HepG2 (cell line): ENCODE data around the gene TUBA8. TPM values are rescaled to one million over a fixed set of nuclear protein-coding genes. Genes with fewer than 3 reads are reported as not detected.

Experiments
- ATAC-seq: fragments of 200-7000 bp; cut with Tn5 transposase; 3 replicates; pipeline ENCODE4 v1.9.1; 2020; ENCODE audit warnings: mild to moderate bottlenecking, moderate library complexity
- BruUV-seq: library from RNA; stranded (reverse); fragments of 400-500 nt; replicated peaks from 2 replicates; lab custom pipeline; 2021; lab: Mats Ljungman, UMichigan
- CTCF ChIA-PET: fragments of 300-600 bp; formaldehyde crosslinking; extraction: SDS; loops from one replicate; lab custom pipeline; 2021; ENCODE audit warnings: low total read pairs, inconsistent platforms, low intra/inter-chr PET ratio; lab: Yijun Ruan, JAX
- POLR2A ChIA-PET: fragments of 350-600 bp; sonication (Branson Sonifier 250); formaldehyde crosslinking; loops from one replicate; lab custom pipeline; 2020; ENCODE audit warnings: antibody characterized with exemption, inconsistent platforms; lab: Yijun Ruan, JAX
- DNase-seq: peaks from one replicate; pipeline ENCODE4 v3.0.0-alpha.2; 2015; ENCODE audit warnings: low spot score
- FAIRE-seq: peaks from 3 replicates; lab custom pipeline; 2011; peaks lifted over from hg19 to GRCh38; lab: Jason Lieb, UNC
- H2AFZ ChIP-seq: one replicate; pipeline ENCODE4 v1.6.1; 2011; ENCODE audit warnings: low read length, inconsistent platforms
- H3K27ac ChIP-seq: fragments of 300-600 bp; 3 replicates; pipeline ENCODE4 v1.8.0; 2011; ENCODE audit warnings: mixed run types, mild to moderate bottlenecking, mixed read lengths, low read length, inconsistent platforms; ENCODE audit not compliant: insufficient read depth; ENCODE audit errors: extremely low read length
- H3K27me3 ChIP-seq, 2 experiments: fragments of 200-600 bp in 1 of 2; 2 replicates in 1 of 2; 3 replicates in 1 of 2; pipeline versions ENCODE4 v1.6.0 to v1.8.0; 2011; ENCODE audit warnings: low read length in 2 of 2, mild to moderate bottlenecking in 2 of 2, moderate library complexity in 2 of 2, inconsistent platforms in 1 of 2; ENCODE audit not compliant: insufficient read depth in 2 of 2, control insufficient read depth in 1 of 2
- H3K36me3 ChIP-seq, 2 experiments: fragments of 200-600 bp in 1 of 2; replicated peaks in 1 of 2; 2 replicates in 1 of 2; 3 replicates in 1 of 2; pipeline versions ENCODE4 v1.5.1 to v1.8.0; 2011; ENCODE audit warnings: low read length in 2 of 2, inconsistent platforms in 1 of 2; ENCODE audit not compliant: insufficient read depth in 2 of 2, control insufficient read depth in 1 of 2
- H3K4me1 ChIP-seq: 2 replicates; pipeline ENCODE4 v1.5.1; 2012; ENCODE audit warnings: low read length, inconsistent platforms; ENCODE audit not compliant: insufficient read depth
- H3K4me2 ChIP-seq: 2 replicates; pipeline ENCODE4 v1.6.0; 2011; ENCODE audit warnings: low read depth, low read length, inconsistent platforms
- H3K4me3 ChIP-seq, 3 experiments: fragments of 200-600 bp in 1 of 3; sonication (generic), shearing (Covaris generic) in 1 of 3; replicated peaks in 1 of 3; 2 replicates each; pipeline ENCODE4 v1.5.1; 2011 to 2016; ENCODE audit warnings: low read length in 3 of 3, inconsistent platforms in 2 of 3, low read depth in 2 of 3, mild to moderate bottlenecking in 2 of 3, control low read depth in 1 of 3, mixed read lengths in 1 of 3; ENCODE audit not compliant: insufficient read depth in 1 of 3
- H3K79me2 ChIP-seq: one replicate; pipeline ENCODE4 v1.6.1; 2011; ENCODE audit warnings: low read length, inconsistent platforms; ENCODE audit not compliant: insufficient read depth
- H3K9ac ChIP-seq: 2 replicates; pipeline ENCODE4 v1.6.0; 2011; ENCODE audit warnings: mild to moderate bottlenecking, low read depth, low read length, inconsistent platforms; ENCODE audit not compliant: insufficient read depth
- H3K9me3 ChIP-seq: 2 replicates; pipeline ENCODE4 v1.5.1; 2012; ENCODE audit warnings: mild to moderate bottlenecking, low read length
- H4K20me1 ChIP-seq: 2 replicates; pipeline ENCODE4 v1.6.0; 2011; ENCODE audit warnings: inconsistent platforms, mild to moderate bottlenecking, low read length, moderate library complexity; ENCODE audit not compliant: insufficient read depth
- HOXA9 ChIP-seq: sonication (generic); formaldehyde crosslinking; IDR thresholded peaks from 2 replicates; pipeline ENCODE4 v1.8.1; 2022; ENCODE audit warnings: missing genetic modification reagents, mild to moderate bottlenecking, moderate library complexity, borderline replicate concordance
- PHB2 ChIP-seq: fragments of 450-650 bp; IDR thresholded peaks from 2 replicates; pipeline ENCODE4 v1.6.1; 2018; ENCODE audit not compliant: partially characterized antibody
- REPIN1 ChIP-seq: sonication (generic); formaldehyde crosslinking; IDR thresholded peaks from 2 replicates; pipeline ENCODE4 v1.8.0; 2022; ENCODE audit warnings: missing genetic modification reagents, low read depth, mild to moderate bottlenecking, borderline replicate concordance
- SP4 ChIP-seq: sonication (generic); formaldehyde crosslinking; IDR thresholded peaks from 2 replicates; pipeline ENCODE4 v1.8.1; 2023; ENCODE audit warnings: mild to moderate bottlenecking, missing genetic modification reagents
- ZBTB2 ChIP-seq: sonication (generic); formaldehyde crosslinking; IDR thresholded peaks from 2 replicates; pipeline ENCODE4 v1.8.0; 2022; ENCODE audit warnings: low read depth, missing genetic modification reagents
- WGBS: methylation state at CpG from one replicate; pipeline ENCODE4 v1.1.6; 2017; ENCODE audit warnings: low lambda C conversion rate; 5-methylcytosine and 5-hydroxymethylcytosine counted together
- in situ Hi-C: cut with HindIII; loops from 2 replicates; pipeline ENCODE4 v1.10.0; 2017; ENCODE audit warnings: low pct_unique_long_range_greater_than_20kb; ENCODE audit not compliant: extremely low pct_ligation_motif_present
- intact Hi-C: fragments of 100-400 bp; cut with micrococcal nuclease; formaldehyde crosslinking; loops from one replicate; pipeline ENCODE4 v1.10.0; 2022; ENCODE audit not compliant: unreplicated experiment
- polyA plus RNA-seq, 8 experiments: library from polyadenylated mRNA; depleted of rRNA in 3 of 8; stranded (reverse) in 7 of 8; unstranded in 1 of 8; fragments of >200 nt; fragmentation: Illumina TruSeq in 4 of 8; extraction: Trizol in 4 of 8; gene quantifications; 2 replicates each; pipeline versions ENCODE4 v1.2.1 to v1.2.3, GENCODE V29; 2011 to 2016; ENCODE audit warnings: low read depth in 4 of 8, missing spikeins in 1 of 8, mixed read lengths in 1 of 8; ENCODE audit not compliant: insufficient read depth in 1 of 8
- total RNA-seq, 5 experiments: library from RNA; depleted of rRNA; stranded (reverse); fragments of >200 nt; fragmentation: Illumina TruSeq; extraction: Trizol; gene quantifications; 2 replicates each; pipeline ENCODE4 v1.2.3, GENCODE V29; 2016; ENCODE audit warnings: low read depth in 1 of 5
- TF ChIP-seq, protein P1 (sequence below): sonication (generic); formaldehyde crosslinking; IDR thresholded peaks from 2 replicates; pipeline ENCODE4 v1.4.0; 2020; ENCODE audit warnings: mild to moderate bottlenecking, missing genetic modification reagents
- TF ChIP-seq, protein P2 (sequence below): sonication (generic); formaldehyde crosslinking; IDR thresholded peaks from 2 replicates; pipeline ENCODE4 v1.4.0; 2020; ENCODE audit warnings: low read depth, mild to moderate bottlenecking, missing genetic modification reagents
- TF ChIP-seq, protein P3 (sequence below): sonication (generic); formaldehyde crosslinking; IDR thresholded peaks from 2 replicates; pipeline ENCODE4 v1.5.0; 2020; ENCODE audit warnings: mild to moderate bottlenecking, missing genetic modification reagents
- TF ChIP-seq, protein P4 (sequence below): sonication (generic); formaldehyde crosslinking; IDR thresholded peaks from 2 replicates; pipeline ENCODE4 v1.5.0; 2020; ENCODE audit warnings: missing genetic modification reagents

The TUBA8 gene
- total and polyA plus RNA-seq, 2 of the 13 experiments (the other 11 are each of a cell fraction or from before 2014, with no cell fraction given): 0.35 to 0.69 TPM

GRCh38 chr22:18081416-18081815, 29.2 kb upstream of the TUBA8 start:
- Histone ChIP-seq H3K9me3 (no peaks in the 10 kb centered on the region), H3K4me2 (no peak overlapping the region), H3K9ac (no peak overlapping the region), H2AFZ (no peak overlapping the region), H3K27ac (no peak overlapping the region), H3K36me3 (peaks cover 18 to 54% of the 10 kb centered on the region in 2 experiments), H3K4me1 (peaks cover 29% of the 10 kb centered on the region), H3K79me2 (peaks cover 29% of the 10 kb centered on the region), H3K27me3 (no peaks in the 10 kb centered on the region; a peak in 1 of 5 replicates), H3K4me3 (no peak overlapping the region), H4K20me1 (no peaks in the 10 kb centered on the region)
- in situ Hi-C loops (no loop called here), intact Hi-C loops (no loop called here)
- 97% methylated on average over 5 of the region's 5 CpGs for WGBS
- BruUV-seq: no TSS peak
- ChIA-PET CTCF (no interaction called here), POLR2A (no interaction called here)
- DNase-seq: no peak
- FAIRE-seq: no peak
- TF ChIP-seq, protein P1, sequence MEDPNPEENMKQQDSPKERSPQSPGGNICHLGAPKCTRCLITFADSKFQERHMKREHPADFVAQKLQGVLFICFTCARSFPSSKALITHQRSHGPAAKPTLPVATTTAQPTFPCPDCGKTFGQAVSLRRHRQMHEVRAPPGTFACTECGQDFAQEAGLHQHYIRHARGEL: no peak
- no peak for TF ChIP-seq REPIN1 (CRISPR knock-in tag)
- no peak for TF ChIP-seq PHB2
- TF ChIP-seq, protein P2, sequence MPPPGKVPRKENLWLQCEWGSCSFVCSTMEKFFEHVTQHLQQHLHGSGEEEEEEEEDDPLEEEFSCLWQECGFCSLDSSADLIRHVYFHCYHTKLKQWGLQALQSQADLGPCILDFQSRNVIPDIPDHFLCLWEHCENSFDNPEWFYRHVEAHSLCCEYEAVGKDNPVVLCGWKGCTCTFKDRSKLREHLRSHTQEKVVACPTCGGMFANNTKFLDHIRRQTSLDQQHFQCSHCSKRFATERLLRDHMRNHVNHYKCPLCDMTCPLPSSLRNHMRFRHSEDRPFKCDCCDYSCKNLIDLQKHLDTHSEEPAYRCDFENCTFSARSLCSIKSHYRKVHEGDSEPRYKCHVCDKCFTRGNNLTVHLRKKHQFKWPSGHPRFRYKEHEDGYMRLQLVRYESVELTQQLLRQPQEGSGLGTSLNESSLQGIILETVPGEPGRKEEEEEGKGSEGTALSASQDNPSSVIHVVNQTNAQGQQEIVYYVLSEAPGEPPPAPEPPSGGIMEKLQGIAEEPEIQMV (CRISPR knock-in tag): no peak
- TF ChIP-seq HOXA9 (CRISPR knock-in tag): no peak
- no peak for TF ChIP-seq SP4 (CRISPR knock-in tag)
- TF ChIP-seq, protein P3, sequence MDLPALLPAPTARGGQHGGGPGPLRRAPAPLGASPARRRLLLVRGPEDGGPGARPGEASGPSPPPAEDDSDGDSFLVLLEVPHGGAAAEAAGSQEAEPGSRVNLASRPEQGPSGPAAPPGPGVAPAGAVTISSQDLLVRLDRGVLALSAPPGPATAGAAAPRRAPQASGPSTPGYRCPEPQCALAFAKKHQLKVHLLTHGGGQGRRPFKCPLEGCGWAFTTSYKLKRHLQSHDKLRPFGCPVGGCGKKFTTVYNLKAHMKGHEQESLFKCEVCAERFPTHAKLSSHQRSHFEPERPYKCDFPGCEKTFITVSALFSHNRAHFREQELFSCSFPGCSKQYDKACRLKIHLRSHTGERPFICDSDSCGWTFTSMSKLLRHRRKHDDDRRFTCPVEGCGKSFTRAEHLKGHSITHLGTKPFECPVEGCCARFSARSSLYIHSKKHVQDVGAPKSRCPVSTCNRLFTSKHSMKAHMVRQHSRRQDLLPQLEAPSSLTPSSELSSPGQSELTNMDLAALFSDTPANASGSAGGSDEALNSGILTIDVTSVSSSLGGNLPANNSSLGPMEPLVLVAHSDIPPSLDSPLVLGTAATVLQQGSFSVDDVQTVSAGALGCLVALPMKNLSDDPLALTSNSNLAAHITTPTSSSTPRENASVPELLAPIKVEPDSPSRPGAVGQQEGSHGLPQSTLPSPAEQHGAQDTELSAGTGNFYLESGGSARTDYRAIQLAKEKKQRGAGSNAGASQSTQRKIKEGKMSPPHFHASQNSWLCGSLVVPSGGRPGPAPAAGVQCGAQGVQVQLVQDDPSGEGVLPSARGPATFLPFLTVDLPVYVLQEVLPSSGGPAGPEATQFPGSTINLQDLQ: no peak
- TF ChIP-seq ZBTB2: no peak
- TF ChIP-seq, protein P4, sequence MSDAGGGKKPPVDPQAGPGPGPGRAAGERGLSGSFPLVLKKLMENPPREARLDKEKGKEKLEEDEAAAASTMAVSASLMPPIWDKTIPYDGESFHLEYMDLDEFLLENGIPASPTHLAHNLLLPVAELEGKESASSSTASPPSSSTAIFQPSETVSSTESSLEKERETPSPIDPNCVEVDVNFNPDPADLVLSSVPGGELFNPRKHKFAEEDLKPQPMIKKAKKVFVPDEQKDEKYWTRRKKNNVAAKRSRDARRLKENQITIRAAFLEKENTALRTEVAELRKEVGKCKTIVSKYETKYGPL (CRISPR knock-in tag): no peak
- ATAC-seq: no peak
